Measurements from ENCODE around the gene SNCAIP.

The SNCAIP gene

DNA sequence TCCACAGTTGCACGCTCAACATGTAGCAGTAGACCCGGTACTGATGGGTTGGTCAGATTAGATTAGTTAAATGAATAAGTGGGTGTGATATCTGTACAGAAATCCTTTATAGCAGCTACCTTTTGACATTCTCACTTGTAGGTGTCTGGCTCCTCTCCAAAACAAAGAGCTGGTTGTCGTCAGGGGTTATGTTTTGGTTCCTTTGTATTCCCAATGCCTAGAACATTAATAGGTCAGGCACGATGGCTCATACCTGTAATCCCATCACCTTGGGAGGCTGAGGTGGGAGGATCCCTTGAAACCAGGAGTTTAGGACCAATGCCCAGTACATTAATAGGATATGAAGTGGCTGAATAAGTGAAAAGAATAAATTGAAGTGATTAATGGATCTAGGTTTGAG is 182.1 kb downstream of the SNCAIP start:
- no peak for DNase-seq (ENCODE audit: low read depth in 1 of 2, low spot score in 1 of 2)

- DNase-seq (ENCODE audit: low read depth in 1 of 2, low spot score in 1 of 2): no peak
Observed at GRCh38 chr5:122498163-122498562, 186.1 kb downstream of the SNCAIP start.

GRCh38 chr5:122499585-122499984 is 187.5 kb downstream of the SNCAIP start:
- DNase-seq (ENCODE audit: low read depth in 1 of 2, low spot score in 1 of 2): no peak

GRCh38 chr5:122500245-122501088 is 188.4 kb downstream of the SNCAIP start:
- no peak for DNase-seq (ENCODE audit: low read depth in 1 of 2, low spot score in 1 of 2)

GRCh38 chr5:122501089-122501435 is 189.0 kb downstream of the SNCAIP start:
- no peak for DNase-seq (ENCODE audit: low read depth in 1 of 2, low spot score in 1 of 2)

DNA sequence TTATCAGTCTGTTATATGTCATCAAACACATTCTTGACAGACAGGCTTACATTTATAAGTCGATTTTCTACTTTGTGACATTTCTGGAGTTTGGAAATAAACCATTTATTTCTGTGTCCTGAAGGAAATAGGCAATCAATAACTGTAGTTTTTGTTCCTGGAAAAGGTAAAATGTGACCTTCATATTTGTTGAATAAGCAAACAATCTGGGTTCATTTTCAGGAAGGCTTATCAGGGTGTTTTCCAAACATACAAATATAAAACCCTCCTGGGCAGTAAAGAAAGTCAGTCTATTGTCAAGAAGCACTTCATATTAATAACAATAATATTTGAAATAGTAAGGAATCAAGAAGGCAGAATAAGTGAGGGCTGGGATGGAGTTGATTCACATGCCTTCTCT is 195.0 kb downstream of the SNCAIP start:
- no peak for DNase-seq (ENCODE audit: low read depth in 1 of 2, low spot score in 1 of 2)

DNA sequence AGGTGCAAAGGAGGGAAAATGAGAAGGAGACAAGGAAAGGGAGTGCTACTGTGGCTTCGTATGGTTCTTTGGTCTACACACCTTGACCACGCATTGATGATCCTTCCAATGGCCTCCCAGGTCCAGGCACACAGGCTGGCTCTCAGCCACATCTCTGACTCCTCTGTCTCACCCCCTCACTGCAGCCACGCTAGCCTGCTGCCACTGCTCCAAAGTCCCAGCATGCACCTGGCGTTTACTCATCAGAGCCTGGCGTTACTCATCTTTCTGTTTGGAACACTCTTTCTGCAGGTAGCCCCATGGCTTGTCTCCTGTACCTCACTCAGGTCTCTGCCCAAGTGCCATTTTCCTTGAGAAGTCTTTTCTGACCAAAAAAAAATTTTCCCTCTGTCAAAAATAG is 195.5 kb downstream of the SNCAIP start:
- DNase-seq (ENCODE audit: low read depth in 1 of 2, low spot score in 1 of 2): no peak

GRCh38 chr5:122508623-122509022 is 196.6 kb downstream of the SNCAIP start:
- no peak for DNase-seq (ENCODE audit: low read depth in 1 of 2, low spot score in 1 of 2)

Data from activated CD4-positive, alpha-beta T cell treated with anti-CD3 and anti-CD28 coated beads, Interleukin-2, amount 50 U/mL, for 24 hours (primary cell).